ENCODE results near the gene EFNA1. TPM values are rescaled to one million over a fixed set of nuclear protein-coding genes. Genes with fewer than 3 reads are reported as not detected.

EFNA1 gene
- total RNA-seq, 1 experiment from 2014 or later: 6.5 TPM

GRCh38 chr1:155131285-155131684 lies 3.6 kb downstream of the EFNA1 start:
- Mint-ChIP-seq H3K27ac (no peak overlapping the region), H3K4me1 (peaks cover 46% of the 10 kb centered on the region), H3K9me3 (no peaks in the 10 kb centered on the region), H3K4me3 (no peak overlapping the region), H3K27me3 (ENCODE audit: low read depth) (peaks cover 26% of the 10 kb centered on the region), H3K36me3 (peaks cover 16% of the 10 kb centered on the region)
- TF ChIP-seq ZNF423 (CRISPR knock-in tag; IDR thresholded peaks at IDR 0.05) (no peak), ZMAT4 (CRISPR knock-in tag; IDR thresholded peaks at IDR 0.05) (no peak), FOXJ3 (CRISPR knock-in tag; IDR thresholded peaks at IDR 0.05; ENCODE audit: borderline replicate concordance) (no peak), ZBTB21 (CRISPR knock-in tag; IDR thresholded peaks at IDR 0.05; ENCODE audit: borderline replicate concordance) (no peak), EMX1 (CRISPR knock-in tag; IDR thresholded peaks at IDR 0.05) (no peak)
- TF ChIP-seq, protein P1, sequence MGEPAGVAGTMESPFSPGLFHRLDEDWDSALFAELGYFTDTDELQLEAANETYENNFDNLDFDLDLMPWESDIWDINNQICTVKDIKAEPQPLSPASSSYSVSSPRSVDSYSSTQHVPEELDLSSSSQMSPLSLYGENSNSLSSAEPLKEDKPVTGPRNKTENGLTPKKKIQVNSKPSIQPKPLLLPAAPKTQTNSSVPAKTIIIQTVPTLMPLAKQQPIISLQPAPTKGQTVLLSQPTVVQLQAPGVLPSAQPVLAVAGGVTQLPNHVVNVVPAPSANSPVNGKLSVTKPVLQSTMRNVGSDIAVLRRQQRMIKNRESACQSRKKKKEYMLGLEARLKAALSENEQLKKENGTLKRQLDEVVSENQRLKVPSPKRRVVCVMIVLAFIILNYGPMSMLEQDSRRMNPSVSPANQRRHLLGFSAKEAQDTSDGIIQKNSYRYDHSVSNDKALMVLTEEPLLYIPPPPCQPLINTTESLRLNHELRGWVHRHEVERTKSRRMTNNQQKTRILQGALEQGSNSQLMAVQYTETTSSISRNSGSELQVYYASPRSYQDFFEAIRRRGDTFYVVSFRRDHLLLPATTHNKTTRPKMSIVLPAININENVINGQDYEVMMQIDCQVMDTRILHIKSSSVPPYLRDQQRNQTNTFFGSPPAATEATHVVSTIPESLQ (CRISPR knock-in tag; IDR thresholded peaks at IDR 0.05): no peak
- DNase-seq (ENCODE audit: low spot score) (no peak), ATAC-seq (no peak)
- ChIA-PET CTCF (interaction anchor here (3.9 to 12.9 kb wide), 4 partner anchors 37 to 46 kb away, joined by 49 to 164 read pairs (median 102); partner anchors contain the start of genes KRTCAP2 and TRIM46), POLR2A (no interaction called here)

- Mint-ChIP-seq H3K4me3 (no peak overlapping the region), H3K9me3 (no peaks in the 10 kb centered on the region), H3K27ac (no peak overlapping the region; the same call in 1 of the 2 replicates), H3K27me3 (ENCODE audit: low read depth) (peaks cover 20% of the 10 kb centered on the region), H3K4me1 (peaks cover 46% of the 10 kb centered on the region), H3K36me3 (peaks cover 16% of the 10 kb centered on the region)
- CTCF ChIA-PET: interaction anchor here (3.9 to 12.9 kb wide), 4 partner anchors 36 to 47 kb away, joined by 49 to 164 read pairs (median 102); partner anchors contain the start of genes KRTCAP2 and TRIM46
- POLR2A ChIA-PET: no interaction called here
- TF ChIP-seq JAZF1 (CRISPR knock-in tag; IDR thresholded peaks at IDR 0.05) (no peak), GABPB1 (CRISPR knock-in tag; IDR thresholded peaks at IDR 0.05) (no peak), OVOL2 (CRISPR knock-in tag; IDR thresholded peaks at IDR 0.05; ENCODE audit: borderline replicate concordance) (no peak), ZBTB21 (CRISPR knock-in tag; IDR thresholded peaks at IDR 0.05; ENCODE audit: borderline replicate concordance) (no peak), USF2 (CRISPR knock-in tag; IDR thresholded peaks at IDR 0.05) (no peak), GTF2I (CRISPR knock-in tag; conservative IDR thresholded peaks at IDR 0.05) (no peak)
- DNase-seq (ENCODE audit: low spot score): no peak
- no peak for ATAC-seq
Observed at GRCh38 chr1:155131856-155132255, 4.2 kb downstream of the EFNA1 start.

DNA sequence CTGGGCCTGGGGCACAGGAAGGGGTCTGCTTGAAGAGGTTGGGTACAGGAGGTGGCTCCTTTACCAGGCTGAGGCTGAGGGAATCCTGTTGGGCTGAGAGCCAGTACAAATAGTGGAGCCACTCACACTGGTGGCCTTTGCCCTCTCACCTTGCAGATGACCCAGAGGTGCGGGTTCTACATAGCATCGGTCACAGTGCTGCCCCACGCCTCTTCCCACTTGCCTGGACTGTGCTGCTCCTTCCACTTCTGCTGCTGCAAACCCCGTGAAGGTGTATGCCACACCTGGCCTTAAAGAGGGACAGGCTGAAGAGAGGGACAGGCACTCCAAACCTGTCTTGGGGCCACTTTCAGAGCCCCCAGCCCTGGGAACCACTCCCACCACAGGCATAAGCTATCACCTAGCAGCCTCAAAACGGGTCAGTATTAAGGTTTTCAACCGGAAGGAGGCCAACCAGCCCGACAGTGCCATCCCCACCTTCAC lies 6.2 kb downstream of the EFNA1 start:
- Mint-ChIP-seq H3K27me3 (ENCODE audit: low read depth) (peaks cover 2% of the 10 kb centered on the region), H3K4me1 (peaks cover 35% of the 10 kb centered on the region), H3K4me3 (no peak overlapping the region), H3K9me3 (no peaks in the 10 kb centered on the region), H3K36me3 (peaks cover 22% of the 10 kb centered on the region), H3K27ac (no peak overlapping the region)
- TF ChIP-seq NFATC4 (CRISPR knock-in tag; IDR thresholded peaks at IDR 0.05) (no peak), CBFB (CRISPR knock-in tag; IDR thresholded peaks at IDR 0.05; ENCODE audit: low read depth) (no peak), ZNF423 (CRISPR knock-in tag; IDR thresholded peaks at IDR 0.05) (no peak), FOXK1 (CRISPR knock-in tag; IDR thresholded peaks at IDR 0.05) (no peak), ZNF263 (CRISPR knock-in tag; IDR thresholded peaks at IDR 0.05; ENCODE audit: low read depth) (no peak), FOXJ3 (CRISPR knock-in tag; IDR thresholded peaks at IDR 0.05; ENCODE audit: borderline replicate concordance) (no peak), ZBTB21 (CRISPR knock-in tag; IDR thresholded peaks at IDR 0.05; ENCODE audit: borderline replicate concordance) (no peak), SOX15 (CRISPR knock-in tag; IDR thresholded peaks at IDR 0.05) (no peak)
- ChIA-PET POLR2A (interaction anchor here (0.5 to 1.0 kb wide), 3 partner anchors 18 to 321 kb away, joined by 3 to 11 read pairs (median 5); no protein-coding TSS in a partner anchor), CTCF (interaction anchor here (0.7 to 4.5 kb wide), 3 partner anchors 33 to 42 kb away, joined by 3 to 66 read pairs (median 34); partner anchors contain the start of gene KRTCAP2)
- ATAC-seq (no peak), DNase-seq (ENCODE audit: low spot score) (no peak)

DNA sequence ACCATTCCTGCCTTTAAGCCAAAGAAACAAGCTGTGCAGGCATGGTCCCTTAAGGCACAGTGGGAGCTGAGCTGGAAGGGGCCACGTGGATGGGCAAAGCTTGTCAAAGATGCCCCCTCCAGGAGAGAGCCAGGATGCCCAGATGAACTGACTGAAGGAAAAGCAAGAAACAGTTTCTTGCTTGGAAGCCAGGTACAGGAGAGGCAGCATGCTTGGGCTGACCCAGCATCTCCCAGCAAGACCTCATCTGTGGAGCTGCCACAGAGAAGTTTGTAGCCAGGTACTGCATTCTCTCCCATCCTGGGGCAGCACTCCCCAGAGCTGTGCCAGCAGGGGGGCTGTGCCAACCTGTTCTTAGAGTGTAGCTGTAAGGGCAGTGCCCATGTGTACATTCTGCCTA lies 6.6 kb downstream of the EFNA1 start:
- POLR2A ChIA-PET: interaction anchor here (0.5 to 1.0 kb wide), 3 partner anchors 17 to 59 kb away, joined by 3 to 5 read pairs (median 4); no protein-coding TSS in a partner anchor
- Mint-ChIP-seq H3K4me1 (peaks cover 30% of the 10 kb centered on the region), H3K4me3 (peak overlapping the region; percentile 96), H3K36me3 (peaks cover 24% of the 10 kb centered on the region), H3K27me3 (ENCODE audit: low read depth) (no peaks in the 10 kb centered on the region; the same call in 1 of the 2 replicates), H3K9me3 (no peaks in the 10 kb centered on the region), H3K27ac (peak overlapping the region; percentile 92; the same call in 1 of the 2 replicates)
- CTCF ChIA-PET: interaction anchor here (1.2 to 4.5 kb wide), 7 partner anchors 9 to 117 kb away, joined by 3 to 66 read pairs (median 13); partner anchors contain the start of gene KRTCAP2
- DNase-seq (ENCODE audit: low spot score) (no peak), ATAC-seq (no peak)
- TF ChIP-seq, protein P2, sequence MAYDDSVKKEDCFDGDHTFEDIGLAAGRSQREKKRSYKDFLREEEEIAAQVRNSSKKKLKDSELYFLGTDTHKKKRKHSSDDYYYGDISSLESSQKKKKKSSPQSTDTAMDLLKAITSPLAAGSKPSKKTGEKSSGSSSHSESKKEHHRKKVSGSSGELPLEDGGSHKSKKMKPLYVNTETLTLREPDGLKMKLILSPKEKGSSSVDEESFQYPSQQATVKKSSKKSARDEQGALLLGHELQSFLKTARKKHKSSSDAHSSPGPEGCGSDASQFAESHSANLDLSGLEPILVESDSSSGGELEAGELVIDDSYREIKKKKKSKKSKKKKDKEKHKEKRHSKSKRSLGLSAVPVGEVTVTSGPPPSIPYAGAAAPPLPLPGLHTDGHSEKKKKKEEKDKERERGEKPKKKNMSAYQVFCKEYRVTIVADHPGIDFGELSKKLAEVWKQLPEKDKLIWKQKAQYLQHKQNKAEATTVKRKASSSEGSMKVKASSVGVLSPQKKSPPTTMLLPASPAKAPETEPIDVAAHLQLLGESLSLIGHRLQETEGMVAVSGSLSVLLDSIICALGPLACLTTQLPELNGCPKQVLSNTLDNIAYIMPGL (CRISPR knock-in tag; IDR thresholded peaks at IDR 0.05): no peak
- TF ChIP-seq ESRRA (CRISPR knock-in tag; IDR thresholded peaks at IDR 0.05; ENCODE audit: borderline replicate concordance) (no peak), KAT7 (CRISPR knock-in tag; IDR thresholded peaks at IDR 0.05; ENCODE audit: borderline replicate concordance) (no peak), EMX1 (CRISPR knock-in tag; IDR thresholded peaks at IDR 0.05) (no peak), JUN (CRISPR knock-in tag; IDR thresholded peaks at IDR 0.05) (no peak), MXD4 (CRISPR knock-in tag; IDR thresholded peaks at IDR 0.05; ENCODE audit: borderline replicate concordance) (no peak), FOXP1 (CRISPR knock-in tag; IDR thresholded peaks at IDR 0.05; ENCODE audit: borderline replicate concordance) (no peak)
- TF ChIP-seq, protein P3, sequence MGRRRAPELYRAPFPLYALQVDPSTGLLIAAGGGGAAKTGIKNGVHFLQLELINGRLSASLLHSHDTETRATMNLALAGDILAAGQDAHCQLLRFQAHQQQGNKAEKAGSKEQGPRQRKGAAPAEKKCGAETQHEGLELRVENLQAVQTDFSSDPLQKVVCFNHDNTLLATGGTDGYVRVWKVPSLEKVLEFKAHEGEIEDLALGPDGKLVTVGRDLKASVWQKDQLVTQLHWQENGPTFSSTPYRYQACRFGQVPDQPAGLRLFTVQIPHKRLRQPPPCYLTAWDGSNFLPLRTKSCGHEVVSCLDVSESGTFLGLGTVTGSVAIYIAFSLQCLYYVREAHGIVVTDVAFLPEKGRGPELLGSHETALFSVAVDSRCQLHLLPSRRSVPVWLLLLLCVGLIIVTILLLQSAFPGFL (CRISPR knock-in tag; IDR thresholded peaks at IDR 0.05; ENCODE audit: borderline replicate concordance): no peak

All from WTC11 (cell line).